Smooth muscle cell (in vitro differentiated cells): ENCODE measurements around the gene ZFAND4. TPM values are rescaled to one million over a fixed set of nuclear protein-coding genes. Genes with fewer than 3 reads are reported as not detected.
"Not testable (repeated sequence)": the region's sequence is repeated elsewhere in the genome, so short reads cannot be mapped to it uniquely, and the experiment has no call there.

ENCODE experiments used
- DNase-seq: peaks from one replicate; lab custom pipeline; 2025; ENCODE audit not compliant: unreplicated experiment; lab: John Stamatoyannopoulos, UW
- H2AFZ ChIP-seq: fragments of 200-600 bp; sonication (generic); 2 replicates; pipeline ENCODE4 v1.6.0; 2016; ENCODE audit warnings: antibody characterized with exemption, low read depth, mild to moderate bottlenecking
- H3F3A ChIP-seq: fragments of 200-600 bp; sonication (generic); 2 replicates; pipeline ENCODE4 v1.6.0; 2017; ENCODE audit warnings: antibody characterized with exemption, low read depth
- H3K27ac ChIP-seq: fragments of 200-600 bp; sonication (generic); 2 replicates; pipeline ENCODE4 v1.5.1; 2016; ENCODE audit warnings: low read depth, mild to moderate bottlenecking
- H3K27me3 ChIP-seq: fragments of 200-600 bp; sonication (generic); 2 replicates; pipeline ENCODE4 v1.6.1; 2016; ENCODE audit warnings: low read depth, mild to moderate bottlenecking
- H3K36me3 ChIP-seq: fragments of 200-600 bp; sonication (generic); 2 replicates; pipeline ENCODE4 v1.5.1; 2016; ENCODE audit warnings: low read depth
- H3K4me1 ChIP-seq: fragments of 200-600 bp; sonication (generic); 2 replicates; pipeline ENCODE4 v1.5.1; 2016; ENCODE audit warnings: low read depth
- H3K4me2 ChIP-seq: fragments of 200-600 bp; sonication (generic); 2 replicates; pipeline ENCODE4 v1.6.0; 2016; ENCODE audit warnings: mild to moderate bottlenecking
- H3K4me3 ChIP-seq: fragments of 200-600 bp; sonication (generic); 2 replicates; pipeline ENCODE4 v1.5.1; 2016; ENCODE audit warnings: mild to moderate bottlenecking
- H3K79me2 ChIP-seq: fragments of 200-600 bp; sonication (generic); 2 replicates; pipeline ENCODE4 v1.6.0; 2016; ENCODE audit warnings: low read depth, mild to moderate bottlenecking
- H3K9ac ChIP-seq: fragments of 200-600 bp; sonication (generic); 2 replicates; pipeline ENCODE4 v1.6.0; 2016; ENCODE audit warnings: low read depth
- H3K9me3 ChIP-seq: fragments of 200-600 bp; sonication (generic); replicated peaks from 2 replicates; pipeline ENCODE4 v1.5.1; 2016; ENCODE audit warnings: low read depth
- H4K20me1 ChIP-seq: fragments of 200-600 bp; sonication (generic); 2 replicates; pipeline ENCODE4 v1.6.0; 2016; ENCODE audit warnings: low read depth
- WGBS: methylation state at CpG from one replicate; pipeline ENCODE4 v1.1.7; 2016; ENCODE audit warnings: low lambda C conversion rate; 5-methylcytosine and 5-hydroxymethylcytosine counted together
- polyA plus RNA-seq: library from polyadenylated mRNA; unstranded; fragments of >200 nt; fragmentation: Nextera tagmentation; extraction: Ambion mirVana; gene quantifications from 2 replicates; pipeline ENCODE4 v1.2.1, GENCODE V29; 2016
- total RNA-seq: library from RNA; depleted of rRNA; stranded (reverse); fragments of >200 nt; gene quantifications from 2 replicates; pipeline ENCODE4 v1.2.3, GENCODE V29; 2014
- TF ChIP-seq, protein P1 (sequence below): fragments of 200-600 bp; sonication (generic); IDR thresholded peaks from 2 replicates; pipeline ENCODE4 v1.5.1; 2017; ENCODE audit warnings: borderline replicate concordance, mild to moderate bottlenecking, antibody characterized with exemption; ENCODE audit not compliant: insufficient read depth, poor library complexity, severe bottlenecking

The ZFAND4 gene
- total RNA-seq, result 3.6 and 9.7 TPM in 2 replicates
- polyA plus RNA-seq, result 2.9 and 5.0 TPM in 2 replicates

DNA sequence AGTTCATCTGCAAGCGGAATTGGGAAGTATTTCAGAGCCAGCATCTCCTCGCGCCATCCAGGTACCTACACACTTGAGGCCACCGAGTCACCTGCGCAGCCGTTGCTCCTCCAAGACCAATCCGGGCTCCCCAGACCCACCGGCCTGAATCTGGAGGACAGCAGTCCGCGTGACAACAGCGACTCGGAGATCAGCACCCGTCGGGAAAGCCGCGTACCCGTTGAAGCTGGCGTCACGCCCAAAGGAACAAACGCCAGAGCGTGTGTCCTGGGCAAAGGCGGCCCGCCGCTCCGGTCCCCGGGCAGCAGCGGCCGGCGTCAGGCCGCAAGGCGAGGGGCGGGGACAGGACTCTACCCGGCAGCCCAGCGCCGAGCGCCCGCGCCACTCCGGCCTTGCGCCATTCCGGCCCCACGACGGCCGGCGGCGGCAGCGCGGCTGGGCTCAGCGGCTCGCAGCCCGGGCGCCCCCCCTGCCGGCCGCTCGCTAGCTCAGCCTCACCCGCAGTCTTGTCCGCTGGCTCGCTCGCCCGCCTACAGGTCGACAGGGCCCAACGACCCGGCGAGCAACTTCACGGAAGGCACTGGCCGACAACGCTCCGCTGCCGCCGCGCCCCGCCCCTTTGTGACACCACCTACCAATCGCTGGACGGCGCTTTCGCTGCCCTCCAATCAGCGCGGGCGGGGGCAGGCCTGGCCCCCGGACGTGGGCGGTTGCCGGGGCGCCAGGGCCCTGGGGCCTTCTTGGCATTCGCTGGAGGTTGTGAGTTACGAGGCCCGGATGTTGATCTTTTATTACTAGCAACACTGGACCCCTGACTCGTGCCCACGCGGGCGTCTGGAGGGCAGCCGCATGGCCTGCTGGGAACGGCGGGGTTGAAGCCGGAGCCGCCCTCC is at the start of gene ZFAND4:
TSS of gene ZFAND4 (minus strand) at position 592 of the 893 bp plus-strand sequence. CDS start 9,047 bp downstream, outside the sequence.
- H4K20me1 ChIP-seq, result no peaks in the 10 kb centered on the region
- H2AFZ ChIP-seq, result peak within 1 kb of the TSS; percentile 97
- H3F3A ChIP-seq, result no peaks in the 10 kb centered on the region
- no peaks in the 10 kb centered on the region for H3K4me1 ChIP-seq
- TF ChIP-seq, protein P1, sequence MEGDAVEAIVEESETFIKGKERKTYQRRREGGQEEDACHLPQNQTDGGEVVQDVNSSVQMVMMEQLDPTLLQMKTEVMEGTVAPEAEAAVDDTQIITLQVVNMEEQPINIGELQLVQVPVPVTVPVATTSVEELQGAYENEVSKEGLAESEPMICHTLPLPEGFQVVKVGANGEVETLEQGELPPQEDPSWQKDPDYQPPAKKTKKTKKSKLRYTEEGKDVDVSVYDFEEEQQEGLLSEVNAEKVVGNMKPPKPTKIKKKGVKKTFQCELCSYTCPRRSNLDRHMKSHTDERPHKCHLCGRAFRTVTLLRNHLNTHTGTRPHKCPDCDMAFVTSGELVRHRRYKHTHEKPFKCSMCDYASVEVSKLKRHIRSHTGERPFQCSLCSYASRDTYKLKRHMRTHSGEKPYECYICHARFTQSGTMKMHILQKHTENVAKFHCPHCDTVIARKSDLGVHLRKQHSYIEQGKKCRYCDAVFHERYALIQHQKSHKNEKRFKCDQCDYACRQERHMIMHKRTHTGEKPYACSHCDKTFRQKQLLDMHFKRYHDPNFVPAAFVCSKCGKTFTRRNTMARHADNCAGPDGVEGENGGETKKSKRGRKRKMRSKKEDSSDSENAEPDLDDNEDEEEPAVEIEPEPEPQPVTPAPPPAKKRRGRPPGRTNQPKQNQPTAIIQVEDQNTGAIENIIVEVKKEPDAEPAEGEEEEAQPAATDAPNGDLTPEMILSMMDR, result peak; percentile 50
- WGBS, result under 1% methylated on average over 88 of the region's 96 CpGs
- no peaks in the 10 kb centered on the region for H3K27me3 ChIP-seq
- H3K4me2 ChIP-seq, result peak within 1 kb of the TSS; percentile 83
- peaks cover 12% of the 10 kb centered on the region for H3K79me2 ChIP-seq
- H3K36me3 ChIP-seq, result no peaks in the 10 kb centered on the region
- H3K9me3 ChIP-seq, result no peaks in the 10 kb centered on the region
- peak; percentile 79 for DNase-seq
- H3K9ac ChIP-seq, result peak within 1 kb of the TSS; percentile 67
- peak within 1 kb of the TSS; percentile 55 for H3K27ac ChIP-seq
- H3K4me3 ChIP-seq, result peak within 1 kb of the TSS; percentile 73

DNA sequence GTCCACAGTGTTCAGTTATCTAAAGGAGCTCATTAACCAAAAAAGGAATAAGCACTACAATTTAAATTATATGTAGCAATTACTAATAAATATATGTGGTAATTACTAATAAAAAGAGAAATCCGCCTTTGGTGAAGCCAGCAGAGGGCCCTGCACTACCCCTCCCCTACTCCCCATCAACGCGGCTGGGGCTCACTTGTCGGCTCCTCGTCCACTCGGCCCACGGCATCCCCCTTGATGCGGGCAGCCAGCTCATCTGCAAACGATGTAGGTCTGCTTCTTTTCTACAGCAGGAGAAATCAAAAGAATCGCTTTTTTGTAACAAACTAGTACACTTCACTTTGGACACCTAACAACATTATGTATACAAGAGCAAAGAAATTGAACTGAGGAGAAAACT is 48.9 kb upstream of the ZFAND4 start:
- H3K36me3 ChIP-seq, H3K9ac ChIP-seq, H3K4me1 ChIP-seq, H3K79me2 ChIP-seq, H2AFZ ChIP-seq, H3K27ac ChIP-seq, H3K4me2 ChIP-seq, H3F3A ChIP-seq, H4K20me1 ChIP-seq, DNase-seq, H3K9me3 ChIP-seq, H3K4me3 ChIP-seq: not testable (repeated sequence)
- peaks cover 13% of the 10 kb centered on the region for H3K27me3 ChIP-seq
- WGBS, result 70% methylated on average over 10 of the region's 10 CpGs

GRCh38 chr10:45717642-45718041 is 45.1 kb upstream of the ZFAND4 start:
- WGBS, result 71% methylated on average over 1 of the region's 1 CpG
- H3K9ac ChIP-seq, H3K36me3 ChIP-seq, H3K4me1 ChIP-seq, H3F3A ChIP-seq, H3K27ac ChIP-seq, H3K9me3 ChIP-seq, H2AFZ ChIP-seq, H3K4me2 ChIP-seq, H4K20me1 ChIP-seq, H3K4me3 ChIP-seq, DNase-seq, H3K79me2 ChIP-seq: not testable (repeated sequence)
- H3K27me3 ChIP-seq, result peaks cover 20% of the 10 kb centered on the region

DNA sequence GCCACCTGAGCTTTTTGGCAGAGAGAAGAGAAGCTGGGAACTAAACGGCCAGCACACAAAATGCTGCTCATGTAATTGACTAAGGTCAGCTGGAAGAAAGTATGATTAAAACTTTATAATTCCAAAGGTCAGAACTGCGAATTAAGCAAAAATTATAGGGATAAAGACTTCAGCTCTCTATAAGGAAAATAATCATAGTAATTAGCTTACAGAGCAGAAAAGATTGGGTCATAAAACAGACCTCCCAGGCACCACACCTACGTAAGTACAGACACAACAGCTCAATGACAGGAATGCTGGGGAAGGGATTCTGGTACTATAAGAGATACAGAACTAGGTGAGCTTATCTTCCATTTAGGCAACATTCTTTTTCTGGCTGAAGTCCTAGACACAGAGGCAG is 44.5 kb upstream of the ZFAND4 start:
- H3F3A ChIP-seq, H3K36me3 ChIP-seq, H3K4me3 ChIP-seq, DNase-seq, H3K27ac ChIP-seq, H3K9ac ChIP-seq, H3K4me1 ChIP-seq, H3K79me2 ChIP-seq, H3K4me2 ChIP-seq, H3K9me3 ChIP-seq, H4K20me1 ChIP-seq, H2AFZ ChIP-seq: not testable (repeated sequence)
- WGBS, result 65% methylated on average over 3 of the region's 3 CpGs
- peaks cover 18% of the 10 kb centered on the region for H3K27me3 ChIP-seq

- H3F3A ChIP-seq, H3K79me2 ChIP-seq, H3K9ac ChIP-seq, H3K9me3 ChIP-seq, H3K4me1 ChIP-seq, DNase-seq, H3K4me3 ChIP-seq, H3K4me2 ChIP-seq, H4K20me1 ChIP-seq, H3K27me3 ChIP-seq, H3K36me3 ChIP-seq, H2AFZ ChIP-seq, H3K27ac ChIP-seq: not testable (repeated sequence)
- 68% methylated on average over 3 of the region's 5 CpGs for WGBS
These were observed 38.7 kb upstream of the ZFAND4 start for GRCh38 chr10:45711223-45711622.

GRCh38 chr10:45710200-45710796 is 37.7 kb upstream of the ZFAND4 start:
- H3F3A ChIP-seq, H3K9ac ChIP-seq, H3K4me2 ChIP-seq, H3K4me3 ChIP-seq, H3K9me3 ChIP-seq, H3K36me3 ChIP-seq, H3K79me2 ChIP-seq, H3K27me3 ChIP-seq, H3K27ac ChIP-seq, H2AFZ ChIP-seq, H4K20me1 ChIP-seq, DNase-seq, H3K4me1 ChIP-seq: not testable (repeated sequence)
- WGBS, result 44% methylated on average over 3 of the region's 3 CpGs

DNA sequence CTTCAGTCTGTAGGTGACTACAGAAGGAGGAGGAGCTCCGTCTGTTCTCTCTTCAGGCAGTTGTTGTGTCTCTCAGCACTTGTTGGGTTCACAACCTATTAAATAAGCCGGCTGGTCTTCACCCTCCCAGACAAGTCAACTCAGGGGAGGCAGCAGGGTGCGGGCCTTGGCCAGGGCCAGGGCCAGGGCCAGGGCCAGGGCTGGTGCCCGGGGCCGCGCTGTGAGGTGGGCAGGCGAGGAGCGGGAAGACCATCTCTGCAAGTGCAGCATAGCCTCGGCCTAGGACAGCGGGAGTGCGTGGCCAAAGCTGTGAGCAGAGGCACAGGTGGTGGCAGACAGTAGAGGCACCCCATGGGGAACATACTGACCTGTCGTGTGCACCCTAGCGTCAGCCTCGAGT is 5.9 kb upstream of the ZFAND4 start:
- not testable (repeated sequence) for H3K4me3 ChIP-seq, H3K27me3 ChIP-seq, H2AFZ ChIP-seq, H4K20me1 ChIP-seq, H3F3A ChIP-seq, H3K4me2 ChIP-seq, H3K36me3 ChIP-seq, H3K79me2 ChIP-seq, H3K9ac ChIP-seq, DNase-seq, H3K27ac ChIP-seq, H3K9me3 ChIP-seq, H3K4me1 ChIP-seq
- 95% methylated on average over 12 of the region's 14 CpGs for WGBS
